ENCODE results near the gene ELOF1. TPM values are rescaled to one million over a fixed set of nuclear protein-coding genes. Genes with fewer than 3 reads are reported as not detected.
"Not testable (repeated sequence)": the region's sequence is repeated elsewhere in the genome, so short reads cannot be mapped to it uniquely, and the experiment has no call there.

Gene ELOF1
- total and polyA plus RNA-seq, 3 donors from 2014 or later, result 131 to 262 (median 184) TPM

- WGBS, 2 donors, result 26 to 51% methylated on average over 4 to 62 of the region's 62 CpGs
- Histone ChIP-seq H3K4me1 (no peaks in the 10 kb centered on the region), H3K4me3 (peak overlapping the region in 1 of 2 donors; percentile 52), H3K9me3 (no peaks in the 10 kb centered on the region), H3K27me3 (no peaks in the 10 kb centered on the region), H3K36me3 (ENCODE audit: low read depth, missing control alignments) (no peaks in the 10 kb centered on the region), H3K27ac (no peak overlapping the region)
- peak; percentile 59 for DNase-seq
- intact Hi-C loops (cut with DNase I; ENCODE audit: low total_unique reads), result no loop called here
- no peak for TF ChIP-seq CTCF (IDR thresholded peaks at IDR 0.05)
- TF ChIP-seq POLR2A (IDR thresholded peaks at IDR 0.05), result no peak
Observed at GRCh38 chr19:11578258-11579142, 19.5 kb upstream of the ELOF1 start.

- Histone ChIP-seq H3K36me3 (ENCODE audit: low read depth, missing control alignments) (no peaks in the 10 kb centered on the region), H3K27ac (no peak within 1 kb of the TSS), H3K4me3 (peak within 1 kb of the TSS in 1 of 2 donors; percentile 52), H3K4me1 (no peaks in the 10 kb centered on the region), H3K27me3 (no peaks in the 10 kb centered on the region), H3K9me3 (no peaks in the 10 kb centered on the region)
- intact Hi-C loops (cut with DNase I; ENCODE audit: low total_unique reads), result no loop called here
- 48 to 59% methylated on average over 5 to 18 of the region's 18 CpGs for WGBS, 2 donors
- DNase-seq, result no peak
- TF ChIP-seq CTCF (IDR thresholded peaks at IDR 0.05) (no peak), POLR2A (IDR thresholded peaks at IDR 0.05) (no peak)
Observed at GRCh38 chr19:11577451-11578257, 18.6 kb upstream of the ELOF1 start, which contains the start of gene ACP5. ACP5 (minus strand) TSS chr19:11577645; CDS start chr19:11577317, 328 bp downstream.

- TF ChIP-seq POLR2A (IDR thresholded peaks at IDR 0.05), result no peak
- no peak for TF ChIP-seq CTCF (IDR thresholded peaks at IDR 0.05)
- 92 to 93% methylated on average over 13 to 15 of the region's 15 CpGs for WGBS, 2 donors
- no peak for DNase-seq
- Histone ChIP-seq H3K9me3 (no peaks in the 10 kb centered on the region), H3K4me3 (no peak overlapping the region), H3K27ac (no peak overlapping the region), H3K27me3 (no peaks in the 10 kb centered on the region), H3K36me3 (ENCODE audit: low read depth, missing control alignments) (no peaks in the 10 kb centered on the region), H3K4me1 (no peaks in the 10 kb centered on the region)
- intact Hi-C loops (cut with DNase I; ENCODE audit: low total_unique reads), result no loop called here
Observed at GRCh38 chr19:11576227-11576626, 17.2 kb upstream of the ELOF1 start.

GRCh38 chr19:11574689-11575088, 15.7 kb upstream of the ELOF1 start:
- TF ChIP-seq CTCF (IDR thresholded peaks at IDR 0.05), result no peak
- no peak for TF ChIP-seq POLR2A (IDR thresholded peaks at IDR 0.05)
- H3K4me3 ChIP-seq, result no peak overlapping the region
- WGBS, 2 donors, result 89 to 90% methylated on average over 2 to 9 of the region's 9 CpGs
- H3K27me3 ChIP-seq, result no peaks in the 10 kb centered on the region
- H3K27ac ChIP-seq, result no peak overlapping the region
- no peak for DNase-seq
- H3K36me3 ChIP-seq (ENCODE audit: low read depth, missing control alignments), result no peaks in the 10 kb centered on the region
- no peaks in the 10 kb centered on the region for H3K4me1 ChIP-seq
- intact Hi-C loops (cut with DNase I; ENCODE audit: low total_unique reads), result no loop called here
- H3K9me3 ChIP-seq, result no peaks in the 10 kb centered on the region

- DNase-seq; intact Hi-C loops (cut with DNase I; ENCODE audit: low total_unique reads); H3K4me1 ChIP-seq; H3K36me3 ChIP-seq (ENCODE audit: low read depth, missing control alignments); H3K9me3 ChIP-seq; H3K4me3 ChIP-seq; H3K27ac ChIP-seq; H3K27me3 ChIP-seq: not testable (repeated sequence)
- WGBS, 2 donors, result 85 to 95% methylated on average over 4 of the region's 4 CpGs
Observed at GRCh38 chr19:11573763-11574162, 14.7 kb upstream of the ELOF1 start.

- DNase-seq; H3K4me1 ChIP-seq; intact Hi-C loops (cut with DNase I; ENCODE audit: low total_unique reads); H3K36me3 ChIP-seq (ENCODE audit: low read depth, missing control alignments); H3K27me3 ChIP-seq; H3K27ac ChIP-seq; H3K4me3 ChIP-seq; H3K9me3 ChIP-seq: not testable (repeated sequence)
- WGBS, 2 donors, result 86 to 91% methylated on average over 6 of the region's 6 CpGs
Observed at GRCh38 chr19:11573354-11573753, 14.3 kb upstream of the ELOF1 start.

Measured in testis (tissue), 3 donors.